Fibroblast of the conjunctiva (primary cell): ENCODE data around the gene TMEM63A.
"Not testable (repeated sequence)": the region's sequence is repeated elsewhere in the genome, so short reads cannot be mapped to it uniquely, and the experiment has no call there.

Experiments used
- DNase-seq: peaks from one replicate; pipeline ENCODE4 v3.0.0-alpha.2; 2010; ENCODE audit warnings: low read depth

The TMEM63A gene

GRCh38 chr1:225881959-225882693 is at the start of gene TMEM63A:
TMEM63A (minus strand) TSS chr1:225882380; CDS start chr1:225877580, 4,800 bp downstream.
- DNase-seq: peak; percentile 67

- no peak for DNase-seq
Measured at GRCh38 chr1:225931270-225932136, 49.3 kb upstream of the TMEM63A start.

- DNase-seq: no peak
Measured at GRCh38 chr1:225930566-225930965, 48.4 kb upstream of the TMEM63A start.

GRCh38 chr1:225929462-225929861 is 47.3 kb upstream of the TMEM63A start:
- DNase-seq: not testable (repeated sequence)

- DNase-seq: no peak
Measured at GRCh38 chr1:225928186-225929175, 46.3 kb upstream of the TMEM63A start.

GRCh38 chr1:225926551-225927113 is 44.5 kb upstream of the TMEM63A start:
- DNase-seq: no peak

GRCh38 chr1:225923692-225924555 is 41.7 kb upstream of the TMEM63A start, which contains the start of gene PYCR2:
PYCR2 (minus strand) TSS chr1:225924250; CDS start chr1:225924110, 140 bp downstream.
- peak; percentile 93 for DNase-seq

GRCh38 chr1:225923381-225923691 is 41.2 kb upstream of the TMEM63A start:
- DNase-seq: no peak

GRCh38 chr1:225921734-225922709 is 39.8 kb upstream of the TMEM63A start:
- DNase-seq: peak; percentile 4

GRCh38 chr1:225919906-225920305 is 37.7 kb upstream of the TMEM63A start:
- peak; percentile 73 for DNase-seq

- no peak for DNase-seq
Measured at GRCh38 chr1:225918280-225918679, 36.1 kb upstream of the TMEM63A start.

- no peak for DNase-seq
Measured at GRCh38 chr1:225917536-225917935, 35.4 kb upstream of the TMEM63A start.

GRCh38 chr1:225917101-225917500 is 34.9 kb upstream of the TMEM63A start:
- DNase-seq: no peak

GRCh38 chr1:225915538-225915991 is 33.4 kb upstream of the TMEM63A start:
- DNase-seq: peak; percentile 53

GRCh38 chr1:225914947-225915346 is 32.8 kb upstream of the TMEM63A start:
- no peak for DNase-seq

GRCh38 chr1:225914391-225914790 is 32.2 kb upstream of the TMEM63A start:
- no peak for DNase-seq

- DNase-seq: no peak
Measured at GRCh38 chr1:225911191-225912130, 29.3 kb upstream of the TMEM63A start.

GRCh38 chr1:225909477-225909876 is 27.3 kb upstream of the TMEM63A start:
- no peak for DNase-seq
